ENCODE results near the gene CLASP1. TPM values are rescaled to one million over a fixed set of nuclear protein-coding genes. Genes with fewer than 3 reads are reported as not detected.
"Not testable (repeated sequence)": the region's sequence is repeated elsewhere in the genome, so short reads cannot be mapped to it uniquely, and the experiment has no call there.

Gene CLASP1
- total RNA-seq, 1 donor from 2014 or later, result 51.4 TPM

- DNase-seq (ENCODE audit: low spot score), result no peak
Measured at GRCh38 chr2:121324601-121325000, 324.7 kb downstream of the CLASP1 start.

- DNase-seq (ENCODE audit: low spot score), result no peak
Measured at GRCh38 chr2:121321476-121321875, 327.8 kb downstream of the CLASP1 start.

DNA sequence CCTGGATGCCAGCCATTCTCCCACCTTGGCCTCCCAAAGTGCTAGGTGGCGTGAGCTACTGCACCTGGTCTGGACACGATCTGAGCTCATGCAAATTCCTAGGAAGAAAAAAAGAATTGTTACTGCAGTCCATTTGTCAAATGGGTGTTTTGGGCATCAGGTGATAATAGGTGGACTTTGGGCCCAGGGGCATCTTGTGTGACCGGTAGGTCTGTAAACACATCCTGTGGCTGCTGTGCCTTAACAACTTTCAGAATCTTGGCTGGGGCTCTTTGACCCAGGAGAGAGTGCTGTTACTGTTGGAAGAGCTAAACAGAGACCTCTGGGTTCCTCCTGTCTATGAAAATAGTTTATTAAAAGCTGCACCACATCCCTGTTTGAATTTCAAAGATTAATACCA is 329.3 kb downstream of the CLASP1 start:
- no peak for DNase-seq (ENCODE audit: low spot score)

DNA sequence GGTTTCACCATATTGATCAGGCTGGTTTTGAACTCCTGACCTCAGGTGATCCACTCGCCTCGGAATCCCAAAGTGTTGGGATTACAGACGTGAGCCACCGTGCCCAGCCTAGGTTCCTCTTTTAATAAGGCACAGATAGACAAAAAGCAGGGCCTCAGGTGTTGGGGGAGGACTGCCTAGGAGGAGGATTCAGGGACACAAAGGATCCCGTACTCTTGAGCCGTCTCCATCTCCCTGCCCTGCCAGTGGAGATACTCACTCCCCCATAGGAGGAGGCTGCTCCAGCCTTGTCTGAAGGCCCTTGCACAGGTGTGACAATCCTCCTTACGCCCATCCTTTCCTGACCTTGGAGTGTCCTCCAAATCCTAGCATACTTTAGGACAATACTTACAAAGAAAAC is 332.3 kb downstream of the CLASP1 start:
- no peak for DNase-seq (ENCODE audit: low spot score)

DNA sequence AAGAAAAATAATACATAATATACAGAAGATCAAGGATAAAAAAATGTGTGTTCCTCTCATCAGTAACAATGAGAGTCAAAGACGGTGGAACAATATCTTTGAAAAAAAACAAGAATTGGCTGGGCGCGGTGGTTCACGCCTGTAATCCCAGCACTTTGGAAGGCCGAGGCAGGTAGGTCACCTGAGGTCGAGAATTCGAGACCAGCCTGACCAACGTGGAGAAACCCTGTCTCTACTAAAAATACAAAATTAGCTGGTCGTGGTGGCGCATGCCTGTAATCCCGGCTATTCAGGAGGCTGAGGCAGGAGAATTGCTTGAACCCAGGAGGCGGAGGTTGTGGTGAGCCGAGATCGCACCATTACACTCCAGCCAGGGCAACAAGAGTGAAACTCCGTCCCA is 335.6 kb downstream of the CLASP1 start:
- not testable (repeated sequence) for DNase-seq (ENCODE audit: low spot score)

DNA sequence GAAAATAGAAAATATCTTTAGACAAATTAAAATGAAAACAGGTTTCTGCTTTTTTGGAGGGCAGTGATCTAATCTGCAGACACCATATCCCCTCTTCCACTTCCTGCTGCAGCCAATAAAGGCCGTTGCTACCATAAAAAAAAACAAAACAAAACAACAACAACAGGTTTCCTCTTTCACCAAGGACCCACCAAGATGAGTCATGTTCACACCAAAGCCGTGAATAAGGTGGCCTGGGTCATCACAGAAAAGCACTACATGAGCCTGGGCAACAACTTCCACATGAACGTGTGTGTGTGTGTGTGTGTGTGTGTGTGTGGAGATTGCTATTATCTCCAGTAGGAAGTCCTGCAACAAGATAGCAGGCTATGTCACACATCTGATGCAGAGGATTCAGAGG is 339.5 kb downstream of the CLASP1 start:
- no peak for DNase-seq (ENCODE audit: low spot score)

GRCh38 chr2:121309323-121309722 is 339.9 kb downstream of the CLASP1 start:
- DNase-seq (ENCODE audit: low spot score), result no peak

DNA sequence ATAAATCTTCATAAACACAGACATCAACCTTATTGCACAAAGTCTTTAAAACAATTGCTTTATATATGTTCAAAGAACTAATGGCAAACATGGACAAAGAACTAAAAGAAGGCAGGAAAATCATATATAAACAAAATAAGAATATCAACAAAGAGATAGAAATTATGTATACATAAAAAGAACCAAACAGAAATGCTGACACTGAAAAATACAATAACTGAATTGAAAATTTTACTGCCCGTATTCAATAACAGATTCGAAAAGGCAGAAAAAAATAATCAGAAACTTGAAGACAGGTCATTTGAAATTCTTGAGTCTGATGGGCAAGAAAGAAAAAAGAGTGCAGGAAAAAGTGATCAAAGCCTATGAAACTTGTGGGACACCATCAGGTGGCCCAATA is 342.2 kb downstream of the CLASP1 start:
- DNase-seq (ENCODE audit: low spot score), result no peak

- no peak for DNase-seq (ENCODE audit: low spot score)
Measured at GRCh38 chr2:121304941-121305340, 344.3 kb downstream of the CLASP1 start.

DNA sequence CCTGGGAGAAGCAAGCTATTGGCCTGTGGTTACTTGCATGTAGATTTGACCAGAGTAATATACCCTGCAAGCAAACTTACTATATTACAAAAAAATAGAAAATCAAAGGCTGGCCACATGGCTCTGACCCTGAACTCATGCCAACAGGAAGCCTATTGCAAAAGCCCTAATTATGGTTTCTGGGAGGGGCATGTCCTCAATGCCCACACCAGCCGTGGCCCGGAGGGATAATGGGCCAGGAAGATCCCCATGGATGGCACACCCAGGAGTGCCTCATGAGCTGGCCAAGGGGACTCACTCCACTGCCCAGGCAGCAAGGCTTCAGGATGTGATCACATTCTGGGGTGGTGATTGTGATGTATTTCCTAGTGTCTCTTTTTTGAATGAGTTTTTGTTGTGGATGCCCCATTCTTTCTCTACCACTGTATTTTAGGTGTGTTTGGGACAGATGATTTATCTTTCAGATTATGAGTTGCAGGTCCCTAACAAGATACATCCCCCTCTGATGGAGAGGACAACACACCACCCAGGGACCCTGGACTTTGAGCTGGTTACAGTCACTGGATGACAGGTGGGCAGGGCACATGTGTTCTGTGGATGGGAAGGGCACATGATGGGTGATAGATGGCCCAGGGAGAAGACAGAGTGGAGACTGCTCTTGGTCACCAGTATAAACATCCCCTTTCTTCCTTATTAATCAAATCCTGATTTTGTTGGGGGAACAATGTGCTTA is 345.6 kb downstream of the CLASP1 start:
- DNase-seq (ENCODE audit: low spot score), result no peak

DNA sequence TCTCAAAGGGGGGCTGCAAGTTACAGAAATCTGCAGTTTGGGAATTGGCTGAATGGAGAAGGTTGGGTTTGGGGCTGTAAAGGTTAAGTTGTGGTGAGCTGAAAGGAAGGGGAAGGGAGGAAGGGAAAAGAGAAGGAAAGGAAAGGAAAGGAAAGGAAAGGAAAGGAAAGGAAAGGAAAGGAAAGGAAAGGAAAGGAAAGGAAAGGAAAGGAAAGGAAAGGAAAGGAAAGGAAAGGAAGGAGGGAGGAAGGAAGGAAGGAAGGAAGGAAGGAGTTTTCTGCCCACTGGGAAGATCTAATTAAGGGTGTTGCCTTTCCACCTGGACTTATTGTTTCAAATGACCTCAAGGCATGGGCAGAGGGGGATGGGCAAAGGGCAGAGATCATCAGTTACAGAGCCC is 348.1 kb downstream of the CLASP1 start:
- not testable (repeated sequence) for DNase-seq (ENCODE audit: low spot score)

GRCh38 chr2:121298476-121298875 is 350.8 kb downstream of the CLASP1 start:
- no peak for DNase-seq (ENCODE audit: low spot score)

GRCh38 chr2:121297866-121298265 is 351.4 kb downstream of the CLASP1 start:
- DNase-seq (ENCODE audit: low spot score), result not testable (repeated sequence)

- DNase-seq (ENCODE audit: low spot score), result no peak
Measured at GRCh38 chr2:121297217-121297830, 351.9 kb downstream of the CLASP1 start.

DNA sequence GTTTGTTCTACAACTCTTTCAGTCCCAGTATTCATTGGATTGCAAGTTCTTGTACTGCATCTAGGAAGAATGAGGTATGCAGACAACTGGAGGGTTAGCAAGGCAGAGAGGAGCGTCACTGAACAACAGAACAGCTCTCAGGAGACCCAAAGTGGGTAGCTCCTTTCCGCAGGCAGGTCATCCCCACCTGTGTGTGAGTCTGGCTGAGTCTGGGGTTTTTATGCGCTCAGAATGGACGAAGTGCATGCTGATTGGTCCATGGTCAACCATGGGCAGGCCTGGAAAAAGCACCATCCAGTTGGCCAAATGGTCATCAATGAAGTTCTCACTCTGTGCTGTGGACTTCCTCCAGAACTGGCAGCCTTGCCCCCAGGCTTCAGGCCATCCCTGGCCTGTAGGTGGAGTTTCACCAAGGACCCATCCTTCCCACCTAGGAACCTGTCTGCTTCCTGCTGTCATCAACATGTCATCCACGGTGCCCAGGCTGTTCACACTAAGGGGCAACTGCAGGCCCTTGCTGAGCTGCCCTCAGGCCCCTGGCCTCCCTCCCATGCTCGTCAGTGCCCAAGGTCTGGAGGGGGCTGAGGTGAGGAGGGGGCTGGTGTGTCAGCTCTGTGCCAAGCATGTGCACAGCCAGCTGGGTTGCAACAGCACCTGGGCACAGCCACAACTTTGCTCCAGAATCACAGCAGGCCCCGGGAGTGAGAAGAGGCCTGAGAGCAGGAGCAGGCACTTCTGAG is 353.2 kb downstream of the CLASP1 start:
- no peak for DNase-seq (ENCODE audit: low spot score)

DNA sequence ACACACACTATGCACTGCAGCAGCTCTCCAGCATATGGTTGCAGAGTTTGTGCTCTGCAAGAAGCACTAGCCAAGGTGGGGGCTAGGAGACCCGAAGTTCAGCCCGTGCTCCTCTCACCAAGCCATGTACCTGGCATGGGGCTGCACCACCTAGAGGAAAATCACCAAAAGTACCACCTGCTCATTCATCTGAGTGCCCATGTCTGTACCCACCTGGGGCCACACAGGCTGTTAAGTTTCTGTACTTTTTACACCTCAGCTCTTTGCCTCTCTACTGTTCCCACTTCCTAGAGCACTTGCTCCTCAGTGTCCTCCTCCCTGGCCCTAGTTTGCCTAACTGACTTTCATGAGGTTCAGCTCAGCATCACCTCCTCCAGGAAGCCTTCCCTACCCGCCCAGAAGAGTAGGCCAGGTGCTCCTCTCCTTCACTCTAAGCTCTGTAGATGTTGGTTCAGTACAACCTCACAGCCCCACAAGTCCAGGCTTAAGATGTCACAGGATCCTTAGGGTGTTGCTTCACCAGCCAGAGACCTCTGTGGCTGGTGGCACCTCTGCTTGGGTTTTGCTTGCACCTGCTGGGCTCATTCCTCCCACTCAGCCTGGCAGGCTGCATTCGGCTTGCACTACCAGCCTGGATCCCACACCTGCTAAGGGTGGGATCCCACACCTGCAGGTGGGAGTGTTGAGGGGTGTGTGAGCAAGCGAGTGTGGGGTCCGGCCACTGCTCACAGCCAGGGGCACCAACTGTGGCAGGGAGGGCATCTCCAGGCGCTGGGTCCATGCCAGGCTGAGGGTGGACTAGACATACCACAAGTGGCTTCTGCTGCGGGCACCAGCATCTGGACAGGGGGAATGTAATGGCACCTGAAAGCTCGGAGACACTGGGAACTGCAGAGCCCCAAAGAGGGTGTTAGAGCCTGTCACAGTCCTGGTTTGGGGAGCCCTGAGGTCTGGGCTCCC is 354.1 kb downstream of the CLASP1 start:
- no peak for DNase-seq (ENCODE audit: low spot score)

- peak; percentile 87 for DNase-seq (ENCODE audit: low spot score)
Measured at GRCh38 chr2:121293450-121294325, 355.6 kb downstream of the CLASP1 start.

- no peak for DNase-seq (ENCODE audit: low spot score)
Measured at GRCh38 chr2:121291251-121291580, 358.0 kb downstream of the CLASP1 start.

- no peak for DNase-seq (ENCODE audit: low spot score)
Measured at GRCh38 chr2:121289271-121289670, 360.0 kb downstream of the CLASP1 start.

- no peak for DNase-seq (ENCODE audit: low spot score)
Measured at GRCh38 chr2:121288454-121289231, 360.6 kb downstream of the CLASP1 start.
